Gastrocnemius medialis (tissue), 4 donors: ENCODE results near the gene OCA2.

Source experiments
- POLR2A ChIP-seq, 2 donors: fragments of 450-650 bp; IDR thresholded peaks; one replicate each; pipeline ENCODE4 v1.6.1; 2017; ENCODE audit warnings: antibody characterized with exemption in 2 of 2, mild to moderate bottlenecking in 2 of 2, moderate library complexity in 2 of 2
- TF ChIP-seq, protein P1 (sequence below), 5 experiments: fragments of 450-650 bp in 3 of 5; fragments of 200-600 bp in 2 of 5; sonication (generic) in 2 of 5; IDR thresholded peaks in 4 of 5; conservative IDR thresholded peaks in 1 of 5; 1 replicate in 4 of 5; 2 replicates in 1 of 5; pipeline ENCODE4 v1.5.1; 2016 to 2019; ENCODE audit warnings: antibody characterized with exemption in 5 of 5, mild to moderate bottlenecking in 3 of 5, moderate library complexity in 3 of 5

DNA sequence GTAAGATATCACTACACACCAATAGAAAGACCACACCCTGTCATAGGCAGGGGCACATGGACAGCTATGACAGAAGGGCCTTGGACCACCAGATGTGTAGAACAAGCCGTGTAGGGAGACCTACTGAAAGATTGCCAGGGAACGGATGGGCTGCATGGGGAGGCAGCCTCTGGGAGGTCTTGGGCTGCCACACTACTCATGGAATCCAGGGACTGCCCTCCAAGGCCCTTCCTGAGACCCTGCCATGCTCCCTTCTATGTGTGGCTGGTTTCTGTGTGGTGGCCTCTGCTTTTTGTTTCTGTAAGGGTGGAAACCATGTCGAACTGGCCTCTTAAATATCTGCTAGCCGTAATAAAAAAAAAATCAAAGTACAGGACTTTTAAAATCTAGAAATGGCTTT lies 86.9 kb downstream of the OCA2 start:
- TF ChIP-seq, protein P1, sequence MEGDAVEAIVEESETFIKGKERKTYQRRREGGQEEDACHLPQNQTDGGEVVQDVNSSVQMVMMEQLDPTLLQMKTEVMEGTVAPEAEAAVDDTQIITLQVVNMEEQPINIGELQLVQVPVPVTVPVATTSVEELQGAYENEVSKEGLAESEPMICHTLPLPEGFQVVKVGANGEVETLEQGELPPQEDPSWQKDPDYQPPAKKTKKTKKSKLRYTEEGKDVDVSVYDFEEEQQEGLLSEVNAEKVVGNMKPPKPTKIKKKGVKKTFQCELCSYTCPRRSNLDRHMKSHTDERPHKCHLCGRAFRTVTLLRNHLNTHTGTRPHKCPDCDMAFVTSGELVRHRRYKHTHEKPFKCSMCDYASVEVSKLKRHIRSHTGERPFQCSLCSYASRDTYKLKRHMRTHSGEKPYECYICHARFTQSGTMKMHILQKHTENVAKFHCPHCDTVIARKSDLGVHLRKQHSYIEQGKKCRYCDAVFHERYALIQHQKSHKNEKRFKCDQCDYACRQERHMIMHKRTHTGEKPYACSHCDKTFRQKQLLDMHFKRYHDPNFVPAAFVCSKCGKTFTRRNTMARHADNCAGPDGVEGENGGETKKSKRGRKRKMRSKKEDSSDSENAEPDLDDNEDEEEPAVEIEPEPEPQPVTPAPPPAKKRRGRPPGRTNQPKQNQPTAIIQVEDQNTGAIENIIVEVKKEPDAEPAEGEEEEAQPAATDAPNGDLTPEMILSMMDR (IDR thresholded peaks at IDR 0.05 in 4 of 5, conservative IDR thresholded peaks at IDR 0.05 in 1 of 5) = no peak
- no peak for TF ChIP-seq POLR2A (IDR thresholded peaks at IDR 0.05)
